ENCODE measurements around the gene LDHB.

Gene LDHB

DNA sequence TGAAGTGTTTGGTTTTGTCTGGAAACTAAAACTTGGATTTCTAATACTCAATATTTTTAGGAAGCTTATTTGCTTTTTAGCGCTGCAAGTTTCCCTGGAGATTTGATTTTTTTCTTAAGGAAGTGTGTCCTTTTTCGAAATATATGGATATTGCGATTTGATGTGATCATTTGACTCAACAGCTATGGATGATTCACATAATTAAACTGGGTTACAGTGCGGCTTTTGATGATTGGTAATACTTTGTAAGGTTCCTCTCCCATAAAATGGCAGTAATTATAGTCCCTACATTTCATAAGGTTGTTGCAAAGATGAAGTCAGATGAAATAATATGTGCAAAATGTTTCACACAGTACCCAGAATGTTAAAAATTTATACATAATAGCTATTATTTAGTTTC, 13.1 kb downstream of the LDHB start:
- H3K9me3 ChIP-seq (ENCODE audit: control insufficient read depth, insufficient read depth, low read length): no peaks in the 10 kb centered on the region
- no peak overlapping the region for H3K27ac ChIP-seq (ENCODE audit: low read depth, low read length)
- H3K4me3 ChIP-seq (ENCODE audit: low read length): no peak overlapping the region
- H4K20me1 ChIP-seq (ENCODE audit: control insufficient read depth, insufficient read depth, low read depth, low read length): peaks cover 18% of the 10 kb centered on the region
- peaks cover 95% of the 10 kb centered on the region for H3K36me3 ChIP-seq (ENCODE audit: control insufficient read depth, low read length)
- H3K4me1 ChIP-seq (ENCODE audit: control insufficient read depth, low read length): no peaks in the 10 kb centered on the region; the same call in 1 of the 2 replicates
- H3K4me2 ChIP-seq (ENCODE audit: low read length): no peak overlapping the region
- no peaks in the 10 kb centered on the region for H3K9me2 ChIP-seq (replicated peaks; ENCODE audit: control insufficient read depth, low read length)
- no peaks in the 10 kb centered on the region for H3K27me3 ChIP-seq (ENCODE audit: control insufficient read depth, low read length)
- peaks cover 30% of the 10 kb centered on the region for H3F3A ChIP-seq (ENCODE audit: control insufficient read depth, insufficient read depth)
- peaks cover 68% of the 10 kb centered on the region for H3K79me2 ChIP-seq (ENCODE audit: control insufficient read depth, low read length)
- no peak for TF ChIP-seq CTCF (IDR thresholded peaks at IDR 0.05; ENCODE audit: low read depth, low read length, poor library complexity, severe bottlenecking)
- TF ChIP-seq EZH2phosphoT487 (IDR thresholded peaks at IDR 0.05; ENCODE audit: borderline replicate concordance, low read length): no peak

DNA sequence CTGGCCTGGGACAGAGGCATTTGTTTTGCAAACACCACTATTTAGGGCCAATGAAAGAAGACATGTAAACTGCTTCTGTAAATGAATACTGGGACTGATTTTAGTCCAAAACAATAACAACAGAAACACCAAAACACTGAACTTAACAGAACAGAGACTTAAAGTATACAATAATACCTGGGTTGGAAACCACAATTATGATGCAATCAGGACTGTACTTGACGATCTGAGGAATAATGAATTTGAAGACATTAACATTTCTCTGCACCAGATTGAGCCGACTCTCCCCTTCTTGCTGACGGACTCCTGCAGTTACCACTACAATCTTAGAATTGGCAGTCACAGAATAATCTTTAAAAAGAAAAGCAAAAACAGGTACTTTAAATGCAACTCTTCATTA, 13.9 kb downstream of the LDHB start:
- H3F3A ChIP-seq (ENCODE audit: control insufficient read depth, insufficient read depth): peaks cover 34% of the 10 kb centered on the region
- H3K79me2 ChIP-seq (ENCODE audit: control insufficient read depth, low read length): peaks cover 68% of the 10 kb centered on the region
- no peaks in the 10 kb centered on the region for H3K9me2 ChIP-seq (replicated peaks; ENCODE audit: control insufficient read depth, low read length)
- no peaks in the 10 kb centered on the region; the same call in 1 of the 2 replicates for H3K4me1 ChIP-seq (ENCODE audit: control insufficient read depth, low read length)
- peaks cover 24% of the 10 kb centered on the region for H4K20me1 ChIP-seq (ENCODE audit: control insufficient read depth, insufficient read depth, low read depth, low read length)
- H3K4me2 ChIP-seq (ENCODE audit: low read length): no peak overlapping the region
- TF ChIP-seq EZH2phosphoT487 (IDR thresholded peaks at IDR 0.05; ENCODE audit: borderline replicate concordance, low read length) (no peak), CTCF (IDR thresholded peaks at IDR 0.05; ENCODE audit: low read depth, low read length, poor library complexity, severe bottlenecking) (no peak)
- H3K27ac ChIP-seq (ENCODE audit: low read depth, low read length): no peak overlapping the region
- no peak overlapping the region for H3K4me3 ChIP-seq (ENCODE audit: low read length)
- H3K36me3 ChIP-seq (ENCODE audit: control insufficient read depth, low read length): peaks cover 95% of the 10 kb centered on the region
- H3K27me3 ChIP-seq (ENCODE audit: control insufficient read depth, low read length): no peaks in the 10 kb centered on the region
- H3K9me3 ChIP-seq (ENCODE audit: control insufficient read depth, insufficient read depth, low read length): no peaks in the 10 kb centered on the region

DNA sequence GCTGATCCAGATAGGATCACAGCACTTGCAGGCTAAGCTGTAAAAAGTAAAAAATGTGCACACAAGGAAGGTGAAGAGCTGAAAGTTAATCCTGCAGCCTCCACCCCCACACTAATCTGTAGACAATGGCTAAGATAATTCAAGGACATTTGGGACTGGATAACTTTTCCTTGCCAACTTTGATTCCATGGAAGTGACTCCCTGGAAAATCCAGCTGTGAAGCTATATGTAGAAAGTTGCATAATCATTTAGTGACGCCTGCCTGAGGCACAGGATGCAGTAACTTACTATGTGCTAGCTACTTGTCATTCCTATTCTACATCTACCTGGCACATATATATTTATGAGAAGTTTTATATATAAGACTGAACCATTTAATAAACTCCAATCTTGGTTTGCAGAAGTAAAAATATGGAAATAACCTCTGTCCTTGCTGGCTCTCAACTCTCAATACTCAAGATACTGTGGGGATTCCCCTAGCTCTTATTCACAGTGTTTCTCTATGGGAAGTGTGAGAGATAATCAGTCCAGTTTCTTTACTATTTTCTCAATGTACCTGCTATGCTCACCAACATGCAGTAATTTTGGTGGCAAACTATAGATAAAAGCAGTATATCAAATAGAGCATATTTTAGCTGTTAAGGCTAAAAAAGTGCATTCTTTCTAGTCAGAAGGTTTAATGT, 14.8 kb downstream of the LDHB start:
- H3K4me3 ChIP-seq (ENCODE audit: low read length): no peak overlapping the region
- no peak overlapping the region for H3K4me2 ChIP-seq (ENCODE audit: low read length)
- H3K27me3 ChIP-seq (ENCODE audit: control insufficient read depth, low read length): no peaks in the 10 kb centered on the region
- no peaks in the 10 kb centered on the region; the same call in 1 of the 2 replicates for H3K4me1 ChIP-seq (ENCODE audit: control insufficient read depth, low read length)
- H3K36me3 ChIP-seq (ENCODE audit: control insufficient read depth, low read length): peaks cover 95% of the 10 kb centered on the region
- TF ChIP-seq EZH2phosphoT487 (IDR thresholded peaks at IDR 0.05; ENCODE audit: borderline replicate concordance, low read length): no peak
- no peak for TF ChIP-seq CTCF (IDR thresholded peaks at IDR 0.05; ENCODE audit: low read depth, low read length, poor library complexity, severe bottlenecking)
- H3K9me3 ChIP-seq (ENCODE audit: control insufficient read depth, insufficient read depth, low read length): no peaks in the 10 kb centered on the region
- peaks cover 59% of the 10 kb centered on the region for H3K79me2 ChIP-seq (ENCODE audit: control insufficient read depth, low read length)
- no peak overlapping the region for H3K27ac ChIP-seq (ENCODE audit: low read depth, low read length)
- H4K20me1 ChIP-seq (ENCODE audit: control insufficient read depth, insufficient read depth, low read depth, low read length): peaks cover 15% of the 10 kb centered on the region
- H3F3A ChIP-seq (ENCODE audit: control insufficient read depth, insufficient read depth): peaks cover 40% of the 10 kb centered on the region
- no peaks in the 10 kb centered on the region for H3K9me2 ChIP-seq (replicated peaks; ENCODE audit: control insufficient read depth, low read length)
